D341Med (cell line): ENCODE measurements around the gene KRT40.
"Not testable (repeated sequence)": the region's sequence is repeated elsewhere in the genome, so short reads cannot be mapped to it uniquely, and the experiment has no call there.

Experiments
- DNase-seq: peaks from one replicate; pipeline ENCODE4 v3.0.0; 2012; ENCODE audit warnings: low spot score

Gene KRT40

DNA sequence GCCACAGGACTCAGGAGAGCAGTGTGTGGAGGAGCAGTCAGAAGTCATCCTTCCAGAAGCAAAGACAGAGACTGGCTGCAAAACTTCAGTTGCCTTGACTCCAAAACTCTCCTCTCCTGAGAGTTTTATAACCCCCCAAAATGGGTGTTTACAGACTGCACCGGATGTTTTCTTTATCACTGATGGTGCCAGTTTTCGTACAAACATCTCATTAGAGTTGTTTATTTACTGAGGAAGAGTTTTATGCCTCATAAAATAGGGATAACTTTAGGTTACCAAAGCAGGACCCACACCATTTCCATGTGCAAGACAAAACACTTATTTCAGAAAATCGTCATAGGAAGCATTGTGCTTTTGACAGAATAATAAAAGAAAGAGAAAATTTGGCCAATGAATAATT, at the start of gene KRT40:
KRT40 (minus strand) TSS at position 101 of the 400 bp plus-strand sequence; CDS start at position 48, 53 bp downstream.
- no peak for DNase-seq

DNA sequence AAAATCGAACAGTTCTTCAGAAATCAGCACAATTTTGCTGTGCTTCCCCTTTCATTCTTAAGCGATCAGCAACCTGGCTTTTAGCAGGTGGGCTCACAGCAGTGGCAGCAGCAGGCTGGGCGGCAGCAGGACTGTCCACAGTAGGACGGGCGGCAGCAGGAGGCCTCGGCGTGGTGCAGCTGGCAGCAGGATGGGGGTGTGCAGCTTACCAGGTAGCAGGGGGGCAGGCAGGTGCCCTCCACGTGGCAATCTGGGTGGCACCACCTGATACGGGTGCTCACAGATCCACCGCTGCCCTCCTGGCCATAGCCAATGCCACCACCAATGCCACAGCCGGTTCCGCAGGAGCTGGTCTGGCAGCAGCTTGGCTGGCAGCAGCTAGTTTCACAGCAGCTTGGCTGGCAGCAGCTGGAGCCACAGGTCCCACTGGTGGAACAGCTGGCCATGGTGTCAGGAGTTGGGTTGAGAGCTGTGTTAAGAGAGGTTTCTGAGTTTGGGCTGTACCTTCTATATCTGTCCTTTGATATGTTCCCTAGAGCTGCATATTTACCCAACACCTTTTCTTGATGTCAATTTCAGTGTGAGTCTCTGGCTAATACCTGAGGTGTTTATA, 45.6 kb upstream of the KRT40 start, which contains the start of gene KRTAP1-4:
KRTAP1-4 (minus strand) TSS at position 563 of the 613 bp plus-strand sequence; CDS start at position 446, 117 bp downstream.
- no peak for DNase-seq

DNA sequence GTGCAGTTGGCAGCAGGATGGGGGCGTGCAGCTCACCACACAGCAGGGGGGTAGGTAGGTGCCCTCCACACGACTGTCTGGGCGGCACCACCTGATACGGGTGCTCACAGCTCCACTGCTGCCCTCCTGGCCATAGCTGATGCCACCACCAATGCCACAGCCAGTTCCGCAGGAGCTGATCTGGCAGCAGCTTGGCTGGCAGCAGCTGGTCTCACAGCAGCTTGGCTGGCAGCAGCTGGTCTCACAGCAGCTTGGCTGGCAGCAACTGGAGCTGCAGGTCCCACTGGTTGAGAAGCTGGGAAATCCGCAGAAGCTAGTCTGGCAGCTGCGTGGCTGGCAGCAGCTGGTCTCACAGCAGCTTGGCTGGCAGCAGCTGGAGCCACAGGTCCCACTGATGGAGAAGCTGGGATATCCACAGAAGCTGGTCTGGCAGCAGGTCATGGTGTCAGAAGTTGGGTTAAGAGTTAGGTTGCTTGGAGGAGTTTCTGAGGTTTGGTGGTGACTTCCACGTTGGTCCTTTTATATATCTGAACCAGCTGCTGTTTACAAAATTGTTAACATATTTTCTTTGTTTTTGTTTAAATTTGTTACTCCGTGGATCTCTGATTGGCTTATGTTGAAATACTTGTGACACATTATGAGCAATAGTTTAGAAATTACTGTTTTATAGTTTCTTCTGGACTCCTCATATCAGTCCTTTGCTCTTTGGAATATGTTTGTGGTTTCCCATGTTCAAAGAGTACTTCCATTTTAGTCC, 42.8 kb upstream of the KRT40 start, which contains the start of gene KRTAP1-5:
KRTAP1-5 (minus strand) TSS at position 494 of the 757 bp plus-strand sequence; CDS start at position 441, 53 bp downstream.
- no peak for DNase-seq

DNA sequence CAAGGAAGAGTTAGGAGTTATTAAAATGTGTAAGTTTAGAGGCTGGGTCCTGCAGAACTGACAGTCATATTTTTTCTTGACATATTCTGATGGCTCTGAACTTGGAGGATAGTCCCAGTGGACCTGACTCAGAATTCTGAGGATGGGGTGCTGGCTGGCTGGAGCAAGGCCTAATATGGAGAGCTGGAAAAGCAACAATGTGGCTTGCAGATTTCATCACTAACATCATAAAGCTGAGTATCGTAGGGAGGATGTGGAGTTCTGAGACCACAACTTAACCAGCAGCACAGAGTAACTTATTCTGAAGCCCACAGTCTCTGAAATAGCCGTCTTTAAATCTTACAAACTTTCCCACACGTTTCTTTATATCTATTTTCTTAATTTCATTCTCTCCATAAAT, 40.6 kb upstream of the KRT40 start:
- no peak for DNase-seq

DNA sequence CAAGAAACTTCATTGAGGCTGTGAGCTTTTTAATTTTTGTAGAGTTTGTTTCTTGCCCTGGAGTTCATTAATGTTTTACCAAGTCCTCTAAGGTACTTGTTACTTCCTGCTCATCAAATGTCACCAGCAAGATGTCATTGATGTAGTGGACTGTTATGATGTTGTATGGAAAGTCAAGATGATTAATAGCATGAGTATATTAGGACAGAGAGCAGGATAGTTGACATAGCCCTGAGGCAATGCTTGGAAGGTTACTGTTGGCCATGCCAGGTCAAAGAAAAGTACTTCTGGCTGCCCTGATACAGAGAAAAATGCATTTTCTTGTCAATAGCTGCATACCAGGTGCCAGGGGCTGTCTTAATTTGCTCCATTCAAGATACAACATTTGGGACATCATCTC, 36.2 kb upstream of the KRT40 start:
- DNase-seq = no peak

DNA sequence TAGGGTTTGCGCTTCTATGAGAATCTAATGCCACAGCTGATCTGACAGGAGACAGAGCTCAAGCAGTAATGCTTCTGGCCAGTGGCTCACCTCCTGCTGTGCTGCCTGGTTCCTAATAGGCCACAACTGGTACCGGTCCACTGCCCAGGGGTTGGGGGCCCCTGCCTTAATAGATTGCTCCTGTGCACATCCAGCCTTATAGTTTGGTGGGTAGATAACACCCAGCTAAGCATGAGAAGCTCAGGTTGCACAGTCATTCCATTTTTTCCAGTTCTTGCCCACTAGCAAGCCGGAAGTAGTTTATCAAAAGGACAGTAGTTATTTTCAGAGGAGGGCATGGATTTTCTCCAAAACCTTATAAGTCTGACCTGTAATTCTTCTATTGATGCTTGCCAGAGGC, 35.3 kb upstream of the KRT40 start:
- DNase-seq = no peak

DNA sequence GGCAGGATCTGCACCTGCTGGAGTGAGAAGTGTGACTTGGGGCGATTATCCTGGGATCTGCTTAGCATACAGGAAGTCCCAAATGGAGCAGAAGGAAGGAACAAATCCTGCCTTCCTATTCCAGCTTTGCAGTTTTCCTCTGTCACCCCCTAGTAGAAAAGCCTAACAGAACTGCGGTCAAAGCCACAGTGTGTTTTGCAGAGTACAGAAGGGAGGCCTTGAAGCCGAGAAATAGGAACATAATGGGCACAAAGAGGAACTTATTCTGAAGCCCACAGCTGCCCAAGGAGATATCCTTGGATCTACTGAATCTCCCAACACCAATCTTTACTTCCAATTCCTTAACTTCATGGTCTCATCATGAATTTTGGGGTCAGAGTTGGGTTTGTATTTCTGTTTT, 34.4 kb upstream of the KRT40 start:
- DNase-seq = no peak

DNA sequence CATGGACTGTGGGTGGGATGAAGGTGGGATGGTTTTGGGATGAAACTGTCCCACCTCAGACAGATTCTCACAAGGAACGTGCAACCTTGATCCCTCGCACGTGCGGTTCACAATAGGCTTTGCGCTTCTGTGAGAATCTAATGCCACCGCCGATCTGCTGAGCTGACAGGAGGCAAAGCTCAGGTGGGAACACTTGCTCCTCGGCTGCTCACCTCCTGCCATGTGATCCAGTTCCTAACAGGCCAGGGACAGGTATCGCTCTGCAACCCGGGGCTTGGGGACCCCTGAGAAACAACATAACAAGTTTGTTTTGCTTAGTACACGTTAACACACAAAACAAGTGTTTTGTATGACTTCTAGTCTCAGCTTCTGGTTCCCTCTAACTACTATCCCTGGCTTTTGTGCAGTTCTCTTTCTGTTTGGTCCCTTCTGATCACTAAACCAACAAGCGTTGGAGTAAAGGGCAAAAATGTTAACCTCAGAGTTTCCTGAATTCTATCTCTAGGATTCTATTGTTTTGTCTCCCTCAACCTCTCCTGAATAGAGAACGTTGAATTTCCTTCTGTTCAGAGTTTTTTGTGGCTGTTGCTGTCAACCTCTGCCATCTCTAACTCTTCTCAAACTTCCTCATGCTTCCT, 32.6 kb upstream of the KRT40 start:
- DNase-seq = no peak

DNA sequence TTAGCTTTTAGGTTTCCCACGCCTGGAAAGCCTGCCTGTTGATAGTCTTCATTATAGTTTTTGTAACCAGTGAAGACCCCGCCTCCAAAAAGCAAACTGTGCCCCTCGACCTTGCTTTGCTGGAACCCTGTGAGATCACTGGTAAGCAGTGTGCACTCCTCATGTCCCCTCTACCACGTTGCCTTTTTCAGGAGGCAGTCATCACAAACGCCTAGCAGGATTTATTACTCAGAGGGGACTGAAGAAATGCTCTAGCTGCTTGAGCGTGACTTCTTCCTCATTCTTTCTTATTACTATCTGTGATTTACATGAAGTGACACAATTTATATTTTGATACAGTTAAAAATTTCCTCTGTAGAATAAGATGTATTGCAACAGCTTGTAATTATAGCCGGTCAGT, 31.3 kb upstream of the KRT40 start:
- DNase-seq = no peak

DNA sequence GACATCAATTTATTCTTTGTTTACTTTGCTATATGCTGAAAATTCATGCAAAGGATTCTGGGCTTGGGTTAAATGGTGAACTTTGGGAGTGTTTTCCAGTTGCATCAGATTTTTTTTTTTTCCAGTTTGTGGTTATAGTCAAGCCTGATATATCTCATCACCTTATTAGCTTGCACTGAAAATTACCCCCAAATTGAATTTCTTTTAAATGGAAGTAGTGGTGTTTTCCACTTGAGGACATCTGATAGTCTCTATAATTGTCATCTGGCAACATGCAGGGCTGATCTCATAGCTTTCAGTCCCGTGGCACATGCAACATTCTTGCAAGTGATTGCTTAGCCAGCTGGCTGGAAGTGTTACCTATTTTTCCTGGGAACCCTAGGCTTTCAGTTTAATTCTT, 29.5 kb upstream of the KRT40 start:
- no peak for DNase-seq

DNA sequence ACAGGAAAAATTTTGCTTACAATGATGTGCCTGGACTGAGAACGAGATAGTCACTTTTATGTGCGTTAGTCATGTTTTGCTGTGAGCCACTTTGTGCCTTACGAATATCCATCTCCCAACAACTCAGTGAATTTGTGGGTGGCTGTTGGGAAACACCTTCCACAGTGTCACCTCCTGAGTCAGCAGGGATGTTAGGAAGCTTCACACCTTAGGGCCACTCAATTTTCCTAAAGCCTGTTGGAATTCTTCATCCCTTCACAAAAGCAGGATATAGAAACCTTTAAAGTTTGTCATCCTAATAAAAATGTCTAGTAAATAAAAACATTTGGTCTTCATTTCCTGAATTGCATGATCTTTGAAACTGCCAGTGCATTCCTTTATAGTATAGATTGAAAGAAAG, 29.1 kb upstream of the KRT40 start:
- no peak for DNase-seq

DNA sequence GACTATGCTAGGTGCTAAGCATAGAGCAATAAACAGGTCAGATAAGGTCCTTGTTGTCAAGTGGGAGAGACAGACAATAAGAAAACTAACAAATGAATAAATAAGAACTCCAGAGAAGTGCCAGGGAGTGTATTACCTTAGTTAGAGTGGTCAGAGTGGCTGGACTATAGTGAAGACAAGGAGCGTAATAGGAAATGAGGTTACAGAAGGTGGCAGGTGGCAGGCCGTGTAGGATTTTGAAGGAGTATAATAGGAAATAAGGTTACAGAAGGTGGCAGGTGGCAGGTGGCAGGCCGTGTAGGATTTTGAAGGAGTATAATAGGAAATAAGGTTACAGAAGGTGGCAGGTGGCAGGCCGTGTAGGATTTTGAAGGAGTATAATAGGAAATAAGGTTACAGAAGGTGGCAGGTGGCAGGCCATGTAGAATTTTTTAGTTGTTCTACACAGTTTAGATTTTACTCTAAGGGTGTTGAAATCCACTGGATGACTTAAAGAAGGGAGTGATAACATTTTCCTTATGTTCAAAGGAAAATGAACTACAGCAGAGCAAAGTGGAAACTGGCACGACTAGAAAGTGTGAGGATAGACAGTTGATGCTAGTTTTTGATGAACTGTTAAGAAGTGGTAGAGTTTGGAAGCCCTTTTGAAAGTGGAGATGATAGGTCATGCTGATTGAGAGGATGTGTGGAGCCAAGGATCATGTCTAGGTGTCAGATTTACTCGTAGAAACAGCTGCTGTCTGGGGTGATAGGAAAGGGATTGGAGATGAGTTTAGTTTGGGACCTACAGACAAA, 28.4 kb upstream of the KRT40 start:
- DNase-seq = no peak

DNA sequence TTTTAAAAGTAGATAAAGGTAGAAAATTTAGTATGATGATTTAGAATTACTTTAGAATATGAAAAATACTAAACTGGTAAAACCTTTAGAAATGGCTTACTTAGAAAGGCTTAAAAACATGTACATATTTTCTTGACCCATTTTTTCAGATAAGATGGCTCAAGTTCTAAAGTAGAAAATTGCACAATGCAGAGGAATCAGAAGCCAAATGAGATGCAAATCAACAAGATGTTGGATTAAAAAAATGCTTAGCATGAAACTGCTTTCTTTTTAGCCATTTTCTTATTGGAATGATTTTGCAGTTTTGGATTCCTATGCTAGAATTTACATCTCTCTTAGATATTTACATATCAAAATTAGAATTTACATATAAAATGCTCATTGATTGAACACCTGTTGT, 26.3 kb upstream of the KRT40 start:
- no peak for DNase-seq

DNA sequence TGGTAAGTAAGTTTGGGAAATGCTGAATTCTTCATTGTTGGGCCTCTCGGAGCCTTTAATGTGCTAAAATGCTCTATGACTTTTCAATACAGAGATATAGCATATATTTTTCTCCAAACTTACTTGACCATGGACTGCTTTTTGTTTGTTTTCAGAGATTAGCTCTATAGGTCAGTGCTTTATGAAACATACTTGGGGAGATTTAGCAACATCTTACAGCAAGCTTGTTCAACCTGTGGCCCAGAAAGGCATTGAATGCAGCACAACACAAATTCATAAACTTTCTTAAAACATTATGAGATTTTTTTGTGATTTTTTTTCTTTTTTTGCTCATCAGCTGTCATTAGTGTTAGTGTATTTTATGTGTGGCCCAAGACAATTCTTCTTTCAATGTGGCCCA, 25.8 kb upstream of the KRT40 start:
- no peak for DNase-seq

DNA sequence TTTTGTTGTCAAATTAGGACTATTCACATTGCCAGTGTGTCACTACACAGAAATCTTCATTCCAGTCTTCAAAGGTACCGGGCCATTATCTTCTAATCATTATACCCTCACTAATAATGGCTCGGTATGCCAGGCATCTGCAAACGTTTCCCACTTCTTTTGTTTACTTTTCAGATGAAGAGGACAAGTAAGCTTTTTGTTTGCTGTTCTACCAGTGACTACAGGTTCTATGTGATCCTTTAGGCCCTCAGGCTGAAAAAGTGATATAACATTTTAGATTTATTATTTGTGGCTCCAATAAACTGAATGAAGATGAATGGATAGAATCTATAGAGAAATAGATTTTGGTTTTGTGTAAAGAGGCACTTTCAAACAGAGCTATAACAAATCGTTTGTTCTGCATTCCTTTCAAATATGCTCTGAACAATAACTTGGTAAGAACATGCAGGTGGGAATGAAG, 25.2 kb upstream of the KRT40 start:
- DNase-seq = no peak

DNA sequence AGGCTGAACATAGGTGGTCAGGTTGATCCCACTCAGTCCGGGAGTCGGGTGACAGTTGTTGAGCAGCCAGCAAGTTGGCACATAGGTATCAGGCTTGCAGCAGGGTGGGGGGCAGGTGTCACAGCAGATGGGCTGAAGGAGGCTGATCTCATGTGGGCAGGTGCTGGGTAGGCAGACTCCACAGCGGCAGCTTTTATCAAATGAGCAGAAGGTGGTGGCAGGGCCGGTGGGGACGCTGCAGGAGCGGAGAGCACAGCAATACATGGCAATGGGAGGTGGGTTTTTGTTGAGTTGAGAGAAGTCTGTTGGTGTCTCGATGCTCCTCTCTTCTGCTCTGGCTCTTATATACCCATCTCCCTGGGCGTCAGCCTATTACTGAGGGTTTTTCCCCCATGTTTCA, 24.7 kb upstream of the KRT40 start, which contains the start of gene KRTAP3-1:
KRTAP3-1 (minus strand) TSS at position 318 of the 400 bp plus-strand sequence; CDS start at position 264, 54 bp downstream.
- DNase-seq = no peak

DNA sequence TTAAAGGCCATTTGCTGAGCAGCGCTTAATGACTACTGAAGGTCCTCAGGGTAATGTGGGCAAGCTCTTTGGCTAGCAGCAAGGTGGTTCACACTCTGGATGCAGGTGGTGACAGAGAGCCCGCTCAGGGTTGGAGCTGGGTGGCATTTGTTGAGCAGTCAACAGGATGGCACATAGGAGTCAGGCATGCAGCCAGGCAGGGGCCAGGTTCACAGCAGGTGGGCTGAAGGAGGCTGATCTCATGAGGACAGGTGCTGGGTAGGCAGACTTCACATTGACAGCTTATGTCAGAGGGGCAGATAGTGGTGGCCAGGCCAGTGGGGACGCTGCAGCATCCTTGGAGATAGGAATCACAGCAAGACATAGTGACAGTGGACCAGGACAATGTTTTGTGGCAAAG, 20.3 kb upstream of the KRT40 start:
- no peak for DNase-seq

DNA sequence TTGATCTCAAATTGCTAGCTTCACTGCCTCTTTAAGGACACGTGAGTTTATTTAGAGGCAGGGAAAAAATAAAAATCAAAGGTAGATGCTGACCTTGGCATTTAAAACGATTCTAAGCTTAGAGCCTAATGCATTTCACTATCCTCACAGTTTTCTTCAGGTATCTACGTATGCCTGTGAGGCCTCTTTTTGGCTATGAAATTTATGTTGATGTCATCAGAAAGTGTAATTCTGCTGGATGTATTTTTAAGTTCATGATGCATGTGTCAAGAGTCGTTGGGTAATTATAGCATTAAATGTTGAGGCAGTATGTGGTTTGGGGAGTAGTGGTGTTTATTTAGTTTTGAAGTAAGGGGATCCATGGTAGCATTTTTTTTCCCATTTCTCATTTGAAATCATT, 19.8 kb upstream of the KRT40 start:
- DNase-seq = no peak

DNA sequence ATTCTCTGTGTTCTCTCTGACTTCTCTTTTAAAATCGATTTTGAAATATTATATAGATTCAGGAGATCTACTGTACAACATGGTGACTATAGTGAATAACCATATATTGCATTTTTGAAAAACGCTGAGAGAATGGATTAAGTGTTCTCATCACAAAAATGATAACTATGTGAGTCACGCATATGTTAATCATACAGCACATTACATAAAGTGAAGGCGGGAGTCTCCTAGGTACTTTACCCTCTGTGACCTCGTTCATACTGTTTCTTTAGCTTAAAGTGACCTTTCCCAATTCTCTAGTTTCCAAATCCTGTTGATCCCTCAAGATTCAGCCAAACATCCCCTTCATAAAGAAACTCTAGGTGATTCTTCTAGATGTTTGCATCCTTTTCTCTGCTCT, 18.7 kb upstream of the KRT40 start:
- DNase-seq = no peak

DNA sequence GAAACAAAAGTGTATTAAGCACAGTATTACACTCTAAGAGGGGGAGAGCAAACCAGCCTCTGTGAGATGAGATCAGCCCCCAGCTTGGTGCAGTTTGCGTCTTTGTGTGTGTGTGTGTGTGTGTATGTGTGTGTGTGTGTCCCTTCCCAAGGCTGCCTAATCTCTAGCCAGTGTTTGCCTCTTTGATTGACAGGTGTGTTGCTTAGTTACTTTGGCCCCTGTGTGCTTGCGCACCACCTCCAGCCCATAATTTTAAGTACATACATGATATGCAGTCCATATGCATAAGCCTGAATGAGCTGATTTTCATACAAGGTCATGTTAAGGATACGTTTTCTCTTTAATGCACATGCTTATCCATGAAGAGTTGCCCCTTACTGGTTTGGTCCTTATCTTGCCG, 17.7 kb upstream of the KRT40 start:
- no peak for DNase-seq

DNA sequence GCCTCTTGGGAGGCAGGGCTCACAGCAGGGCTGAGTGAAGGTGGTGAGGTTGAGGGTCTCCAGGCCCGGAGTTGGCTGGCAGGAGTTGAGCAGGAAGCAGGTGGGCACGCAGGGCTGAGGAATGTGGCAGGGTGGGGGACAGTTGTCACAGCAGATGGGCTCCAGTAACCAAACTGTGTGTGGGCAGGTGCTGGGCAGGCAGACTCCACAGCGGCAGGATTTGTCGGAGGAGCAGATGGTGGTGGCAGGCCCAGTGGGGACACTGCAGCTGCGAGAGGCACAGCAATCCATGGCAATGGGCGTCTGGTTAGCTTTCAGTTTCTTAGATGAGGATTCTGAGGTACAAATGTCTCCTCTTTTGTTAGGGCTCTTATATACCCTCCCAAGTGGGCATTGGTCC, 15.4 kb upstream of the KRT40 start, which contains the start of gene KRTAP3-2:
KRTAP3-2 (minus strand) TSS at position 344 of the 400 bp plus-strand sequence; CDS start at position 291, 53 bp downstream.
- not testable (repeated sequence) for DNase-seq

DNA sequence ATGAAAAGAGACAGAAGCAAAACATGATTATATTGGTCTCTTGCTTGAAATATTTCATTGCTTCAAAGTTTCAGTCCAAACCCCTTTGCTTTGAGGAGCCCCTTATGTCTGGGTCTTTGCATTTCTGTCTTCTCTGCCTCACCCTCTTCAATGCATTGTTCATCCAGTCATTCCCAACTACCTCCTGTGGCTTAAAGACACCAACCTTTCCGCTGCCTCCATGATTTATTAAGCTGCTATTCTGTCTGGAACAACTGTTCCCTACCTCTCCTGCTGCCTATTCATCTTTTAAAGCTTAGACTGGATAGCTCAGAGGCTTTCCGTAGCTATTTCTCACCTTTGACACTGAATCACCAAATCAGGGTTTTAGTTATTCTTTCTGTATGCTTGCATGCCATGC, 13.2 kb upstream of the KRT40 start:
- DNase-seq = no peak
